Retina (tissue), 1 donor: ENCODE results near the gene ELMO1.
A peak's percentile ranks its signal among the peaks of the same experiment; 100 is the strongest.

Source experiments
- DNase-seq: peaks from one replicate; pipeline ENCODE4 v3.0.0-alpha.2; 2016

ELMO1 gene

GRCh38 chr7:37076668-37077067 lies 372.0 kb downstream of the ELMO1 start:
- DNase-seq = no peak

GRCh38 chr7:37074370-37074769 lies 374.3 kb downstream of the ELMO1 start:
- DNase-seq = no peak

GRCh38 chr7:37071124-37071523 lies 377.5 kb downstream of the ELMO1 start:
- no peak for DNase-seq

- DNase-seq = no peak
Observed at GRCh38 chr7:37070471-37070870, 378.2 kb downstream of the ELMO1 start.

GRCh38 chr7:37070031-37070430 lies 378.6 kb downstream of the ELMO1 start:
- no peak for DNase-seq

- no peak for DNase-seq
Observed at GRCh38 chr7:37069336-37069735, 379.3 kb downstream of the ELMO1 start.

- DNase-seq = no peak
Observed at GRCh38 chr7:37068902-37069301, 379.8 kb downstream of the ELMO1 start.

- DNase-seq = no peak
Observed at GRCh38 chr7:37068038-37068437, 380.6 kb downstream of the ELMO1 start.

- no peak for DNase-seq
Observed at GRCh38 chr7:37065779-37066271, 382.8 kb downstream of the ELMO1 start.

- DNase-seq = no peak
Observed at GRCh38 chr7:37062560-37062859, 386.2 kb downstream of the ELMO1 start.

GRCh38 chr7:37061849-37062559 lies 386.7 kb downstream of the ELMO1 start:
- no peak for DNase-seq

GRCh38 chr7:37056234-37056912 lies 392.3 kb downstream of the ELMO1 start:
- no peak for DNase-seq

GRCh38 chr7:37054624-37055241 lies 393.9 kb downstream of the ELMO1 start:
- no peak for DNase-seq

- DNase-seq = peak; percentile 20
Observed at GRCh38 chr7:37052705-37053104, 396.0 kb downstream of the ELMO1 start.

- no peak for DNase-seq
Observed at GRCh38 chr7:37050801-37051200, 397.9 kb downstream of the ELMO1 start.

- DNase-seq = no peak
Observed at GRCh38 chr7:37048674-37049073, 400.0 kb downstream of the ELMO1 start.

- no peak for DNase-seq
Observed at GRCh38 chr7:37047260-37047659, 401.4 kb downstream of the ELMO1 start.

GRCh38 chr7:37046531-37047079 lies 402.1 kb downstream of the ELMO1 start:
- DNase-seq = no peak

- no peak for DNase-seq
Observed at GRCh38 chr7:37045681-37046179, 402.9 kb downstream of the ELMO1 start.

- DNase-seq = no peak
Observed at GRCh38 chr7:37041461-37041860, 407.2 kb downstream of the ELMO1 start.

- no peak for DNase-seq
Observed at GRCh38 chr7:37040330-37040729, 408.3 kb downstream of the ELMO1 start.

- no peak for DNase-seq
Observed at GRCh38 chr7:37039131-37039749, 409.4 kb downstream of the ELMO1 start.

GRCh38 chr7:37038706-37039105 lies 410.0 kb downstream of the ELMO1 start:
- no peak for DNase-seq
